KMS-11 (cell line): ENCODE results near the gene SC5D.
A peak's percentile ranks its signal among the peaks of the same experiment; 100 is the strongest.

Experiments used
- H2AFZ ChIP-seq: fragments of 200-600 bp; sonication (generic); 2 replicates; pipeline ENCODE4 v1.6.1; 2016; ENCODE audit warnings: antibody characterized with exemption, mixed run types, low read depth
- H3K27ac ChIP-seq: fragments of 200-600 bp; sonication (generic); 2 replicates; pipeline ENCODE4 v1.6.1; 2016; ENCODE audit warnings: mild to moderate bottlenecking, mixed run types
- H3K27me3 ChIP-seq: fragments of 200-600 bp; sonication (generic); 2 replicates; pipeline ENCODE4 v1.6.1; 2017; ENCODE audit warnings: mild to moderate bottlenecking, low read depth, mixed run types, moderate library complexity; ENCODE audit not compliant: insufficient read depth
- H3K36me3 ChIP-seq: fragments of 200-600 bp; sonication (generic); 2 replicates; pipeline ENCODE4 v1.6.1; 2017; ENCODE audit warnings: mild to moderate bottlenecking, mixed run types; ENCODE audit not compliant: insufficient read depth
- H3K4me1 ChIP-seq: fragments of 200-600 bp; sonication (generic); 2 replicates; pipeline ENCODE4 v1.6.1; 2016; ENCODE audit warnings: mild to moderate bottlenecking, low read depth, mixed run types; ENCODE audit not compliant: poor library complexity, severe bottlenecking
- H3K4me2 ChIP-seq: fragments of 200-600 bp; sonication (generic); 2 replicates; pipeline ENCODE4 v1.7.0; 2016; ENCODE audit warnings: mild to moderate bottlenecking, mixed run types
- H3K4me3 ChIP-seq: fragments of 200-600 bp; sonication (generic); IDR thresholded peaks from 2 replicates; pipeline ENCODE4 v1.6.1; 2017; ENCODE audit warnings: low read depth, low read length, mixed read lengths; ENCODE audit not compliant: insufficient read depth
- H3K79me2 ChIP-seq: fragments of 200-600 bp; sonication (generic); 2 replicates; pipeline ENCODE4 v1.6.1; 2016; ENCODE audit warnings: low read depth, mixed run types; ENCODE audit not compliant: insufficient read depth
- H3K9ac ChIP-seq: fragments of 200-600 bp; sonication (generic); 2 replicates; pipeline ENCODE4 v1.6.1; 2016; ENCODE audit warnings: mild to moderate bottlenecking, mixed run types
- H4K20me1 ChIP-seq: fragments of 200-600 bp; sonication (generic); 2 replicates; pipeline ENCODE4 v1.6.1; 2016; ENCODE audit warnings: mild to moderate bottlenecking, mixed run types; ENCODE audit not compliant: insufficient read depth
- CTCF ChIP-seq: fragments of 200-600 bp; sonication (generic); conservative IDR thresholded peaks from 2 replicates; pipeline ENCODE4 v1.6.1; 2017; ENCODE audit warnings: low read depth, mild to moderate bottlenecking, antibody characterized with exemption, low read length, moderate library complexity, mixed read lengths

Gene SC5D

GRCh38 chr11:121329781-121330395 is 37.3 kb downstream of the SC5D start:
- H3K27me3 ChIP-seq: no peaks in the 10 kb centered on the region
- no peak for TF ChIP-seq CTCF
- no peaks in the 10 kb centered on the region for H4K20me1 ChIP-seq
- no peak overlapping the region for H3K27ac ChIP-seq
- H3K36me3 ChIP-seq: no peaks in the 10 kb centered on the region
- no peak overlapping the region for H3K9ac ChIP-seq
- no peak overlapping the region for H3K4me2 ChIP-seq
- no peak overlapping the region for H2AFZ ChIP-seq
- no peak overlapping the region for H3K4me3 ChIP-seq
- H3K79me2 ChIP-seq: no peaks in the 10 kb centered on the region
- peaks cover 25% of the 10 kb centered on the region for H3K4me1 ChIP-seq

GRCh38 chr11:121330614-121331435 is 38.3 kb downstream of the SC5D start:
- H4K20me1 ChIP-seq: no peaks in the 10 kb centered on the region
- peaks cover 32% of the 10 kb centered on the region for H3K4me1 ChIP-seq
- H3K79me2 ChIP-seq: no peaks in the 10 kb centered on the region
- TF ChIP-seq CTCF: no peak
- no peaks in the 10 kb centered on the region for H3K27me3 ChIP-seq
- H3K4me3 ChIP-seq: no peak overlapping the region
- no peak overlapping the region for H3K27ac ChIP-seq
- no peak overlapping the region for H3K4me2 ChIP-seq
- no peak overlapping the region for H3K9ac ChIP-seq
- H3K36me3 ChIP-seq: no peaks in the 10 kb centered on the region
- H2AFZ ChIP-seq: no peak overlapping the region

GRCh38 chr11:121334973-121335710 is 42.6 kb downstream of the SC5D start:
- H3K27me3 ChIP-seq: no peaks in the 10 kb centered on the region

More at GRCh38 chr11:121334973-121335710, 42.6 kb downstream of the SC5D start:
- H3K4me2 ChIP-seq: peak overlapping the region; percentile 60; the same call in 1 of the 2 replicates
- no peak overlapping the region for H3K27ac ChIP-seq
- no peak overlapping the region for H3K9ac ChIP-seq
- no peak overlapping the region for H2AFZ ChIP-seq
- peaks cover 50% of the 10 kb centered on the region for H3K4me1 ChIP-seq
- no peaks in the 10 kb centered on the region for H3K36me3 ChIP-seq
- H3K4me3 ChIP-seq: no peak overlapping the region
- no peaks in the 10 kb centered on the region for H4K20me1 ChIP-seq
- TF ChIP-seq CTCF: no peak
- no peaks in the 10 kb centered on the region for H3K79me2 ChIP-seq
